Raji (cell line): ENCODE measurements around the gene SLC22A2.

Experiments
- POLR2A ChIP-seq: IDR thresholded peaks from 2 replicates; pipeline ENCODE4 v1.6.1; 2011; ENCODE audit warnings: low read depth, low read length, control low read depth; ENCODE audit not compliant: insufficient read depth

Gene SLC22A2

DNA sequence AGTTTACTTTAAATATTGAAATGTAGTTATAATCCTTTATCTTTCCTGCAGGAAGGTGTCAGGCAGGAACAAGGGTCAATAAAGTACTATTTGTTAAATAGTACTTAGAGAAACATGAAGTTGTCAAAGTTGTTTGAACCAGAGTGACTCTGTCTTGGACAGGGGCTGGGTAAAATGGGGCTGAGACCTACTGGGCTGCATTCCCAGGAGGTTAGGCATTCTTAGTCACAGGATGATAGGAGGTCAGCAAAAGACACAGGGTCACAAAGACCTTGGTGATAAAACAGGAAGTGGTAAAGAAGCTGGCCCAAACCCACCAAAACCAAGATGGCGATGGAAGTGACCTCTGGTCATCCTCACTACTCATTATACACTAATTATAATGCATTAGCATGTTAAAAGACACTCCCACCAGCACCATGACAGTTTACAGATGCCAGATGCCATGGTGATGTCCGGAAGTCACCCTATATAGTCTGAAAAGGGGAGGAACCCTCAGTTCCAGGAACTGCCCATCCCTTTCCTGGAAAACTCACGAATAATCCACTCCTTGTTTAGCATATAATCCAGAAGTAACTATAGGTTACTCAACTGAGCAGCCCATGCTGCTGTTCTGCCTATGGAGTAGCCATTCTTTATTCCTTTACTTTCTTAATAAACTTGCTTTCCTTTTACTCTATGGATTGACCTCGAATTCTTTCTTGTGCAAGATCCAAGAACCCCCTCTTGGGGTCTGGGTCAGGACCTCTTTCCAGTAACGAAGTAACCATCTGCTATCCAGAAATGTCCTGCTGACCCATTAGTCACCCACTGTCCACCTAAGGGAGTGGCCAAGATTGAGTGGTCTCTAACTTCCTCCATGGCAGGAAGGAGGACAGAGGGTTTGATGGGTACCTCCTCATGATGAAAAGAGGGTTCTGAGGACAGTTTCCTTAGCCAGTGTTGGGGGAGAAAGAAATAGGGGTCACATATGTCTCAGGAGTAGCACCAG, 19.6 kb downstream of the SLC22A2 start:
- TF ChIP-seq POLR2A, result no peak

DNA sequence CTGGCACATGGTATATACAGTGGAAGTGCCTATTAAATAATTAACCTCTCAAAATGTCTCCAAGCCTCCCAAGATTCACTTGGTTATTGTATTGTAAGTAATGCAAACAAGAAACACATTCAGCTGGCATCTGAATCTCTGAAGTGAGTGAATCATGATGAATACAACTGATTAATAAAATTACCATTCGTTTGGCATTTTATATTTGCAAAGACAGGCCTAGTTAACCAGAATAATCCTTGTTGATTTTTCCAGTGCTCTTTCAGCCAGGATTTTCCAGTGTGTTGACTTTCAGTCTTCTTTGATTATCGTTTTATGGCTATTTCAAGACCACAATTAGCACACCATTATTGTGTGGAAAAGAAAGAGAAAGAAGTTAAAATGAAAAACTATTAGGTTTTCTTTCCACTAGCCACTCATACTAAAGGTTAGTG, 20.3 kb downstream of the SLC22A2 start:
- no peak for TF ChIP-seq POLR2A

DNA sequence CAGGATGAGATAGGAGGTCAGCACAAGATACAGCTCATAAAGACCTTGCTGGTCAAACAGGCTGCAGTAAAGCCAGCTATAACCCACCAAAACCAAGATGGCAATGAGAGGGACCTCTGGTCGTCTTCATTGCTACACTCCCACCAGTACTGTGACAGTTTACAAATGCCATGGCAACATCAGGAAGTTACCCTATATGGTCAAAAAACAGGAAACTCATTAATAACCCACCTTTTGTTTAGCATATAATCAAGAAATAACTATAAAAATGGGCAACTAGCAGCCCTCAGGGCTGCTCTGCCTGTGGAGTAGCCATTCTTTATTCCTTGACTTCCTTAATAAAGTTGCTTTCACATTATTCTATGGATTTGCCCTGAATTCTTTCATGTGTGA, 30.9 kb downstream of the SLC22A2 start:
- no peak for TF ChIP-seq POLR2A

DNA sequence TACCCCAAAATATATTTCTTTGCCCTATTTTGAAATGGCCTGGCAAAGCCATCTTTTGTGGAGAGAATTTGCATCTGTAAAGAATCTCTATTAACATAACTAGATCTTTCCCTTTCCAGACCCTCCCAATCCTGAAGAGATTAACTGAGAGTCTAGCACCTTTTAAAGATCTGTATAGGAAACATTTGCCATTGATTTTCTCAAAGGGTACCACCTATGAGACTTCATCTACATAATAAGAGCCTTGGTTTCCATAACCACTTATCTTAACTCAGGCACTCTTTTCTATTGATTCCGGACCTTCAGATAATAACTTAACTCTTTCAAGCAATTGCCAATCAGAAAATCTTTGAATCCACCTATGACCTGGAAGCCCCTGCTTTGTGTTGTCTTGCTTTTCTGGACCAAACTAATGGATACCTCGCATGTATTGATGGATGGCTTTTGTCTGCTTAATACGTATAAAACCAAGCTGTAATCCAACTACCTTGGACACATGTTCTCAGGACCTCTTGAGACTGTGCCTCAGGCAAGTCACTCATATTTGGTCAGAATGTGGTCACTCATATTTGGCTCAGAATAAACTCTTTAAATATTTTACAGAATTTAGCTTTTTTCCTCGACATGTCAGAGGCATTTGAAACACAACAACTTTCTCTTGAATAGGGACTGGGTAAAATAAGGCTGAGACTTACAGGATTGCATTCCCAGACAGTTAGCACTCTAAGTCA, 31.4 kb downstream of the SLC22A2 start:
- TF ChIP-seq POLR2A, result no peak

DNA sequence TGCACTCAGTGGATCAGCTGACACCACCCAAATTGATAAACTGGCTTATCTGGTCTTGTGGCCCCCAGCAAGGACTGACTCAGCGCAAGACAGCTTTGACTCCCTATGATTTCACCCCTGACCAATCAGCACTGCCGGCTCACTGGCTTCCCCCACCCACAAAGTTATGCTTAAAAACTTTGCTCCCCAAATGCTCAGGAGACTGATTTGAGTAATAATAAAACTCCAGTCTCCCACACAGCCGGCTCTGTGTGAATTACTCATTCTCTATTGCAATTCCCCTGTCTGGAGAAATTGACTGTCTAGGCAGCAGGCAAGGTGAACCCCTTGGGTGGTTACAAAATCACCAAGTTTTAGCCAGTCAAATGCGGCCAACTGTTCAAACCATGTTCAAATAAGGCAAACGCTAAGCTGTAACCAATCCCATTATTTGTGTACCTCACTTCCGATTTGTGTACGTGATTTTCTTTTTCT, 32.5 kb downstream of the SLC22A2 start:
- no peak for TF ChIP-seq POLR2A

DNA sequence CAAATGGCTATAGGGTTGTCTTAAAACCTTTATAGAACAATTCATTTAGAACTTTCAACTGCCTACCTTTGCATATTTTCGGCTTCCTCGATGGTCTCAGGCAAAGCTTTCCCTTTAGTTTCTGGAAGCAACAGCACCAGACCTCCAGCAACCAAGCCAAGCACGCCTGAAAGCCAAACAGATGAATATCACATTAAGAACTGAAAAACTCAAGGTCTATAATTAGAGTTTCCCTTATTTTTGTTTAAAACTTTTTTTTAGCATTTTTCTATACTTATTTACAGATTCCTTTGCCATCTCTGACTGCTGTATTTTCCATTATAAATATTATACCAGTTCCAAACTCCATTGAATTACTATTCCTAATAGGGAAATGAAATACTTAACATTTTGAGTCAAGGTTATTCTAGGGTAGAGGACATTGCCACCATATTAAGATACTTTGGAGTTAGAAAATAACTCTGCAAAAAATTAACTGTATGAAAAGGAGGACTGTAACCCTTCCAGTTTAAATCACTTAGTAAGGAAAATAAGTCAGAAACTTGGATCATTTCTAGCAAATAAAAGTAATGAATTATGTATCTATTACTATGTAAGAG, 33.9 kb downstream of the SLC22A2 start:
- TF ChIP-seq POLR2A, result no peak

DNA sequence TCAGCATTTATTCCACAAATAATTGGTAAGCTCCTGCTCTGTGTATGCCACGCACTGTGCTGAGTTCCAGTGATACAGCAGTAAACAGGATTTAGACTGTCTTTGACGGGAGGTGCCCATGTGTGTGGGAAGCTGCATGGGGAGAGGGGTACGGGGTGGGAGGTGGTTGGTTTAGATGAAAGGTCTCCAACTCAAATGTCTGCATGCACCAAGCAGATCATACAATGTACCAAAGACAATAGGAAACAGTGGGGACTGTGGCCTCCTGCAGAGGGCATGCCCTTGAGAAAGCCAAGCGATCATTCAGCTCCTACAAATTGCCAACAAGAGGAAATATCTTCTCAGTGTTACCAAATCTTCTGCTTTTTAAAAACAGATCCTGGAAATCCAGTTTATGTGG, 36.1 kb downstream of the SLC22A2 start:
- TF ChIP-seq POLR2A, result no peak

DNA sequence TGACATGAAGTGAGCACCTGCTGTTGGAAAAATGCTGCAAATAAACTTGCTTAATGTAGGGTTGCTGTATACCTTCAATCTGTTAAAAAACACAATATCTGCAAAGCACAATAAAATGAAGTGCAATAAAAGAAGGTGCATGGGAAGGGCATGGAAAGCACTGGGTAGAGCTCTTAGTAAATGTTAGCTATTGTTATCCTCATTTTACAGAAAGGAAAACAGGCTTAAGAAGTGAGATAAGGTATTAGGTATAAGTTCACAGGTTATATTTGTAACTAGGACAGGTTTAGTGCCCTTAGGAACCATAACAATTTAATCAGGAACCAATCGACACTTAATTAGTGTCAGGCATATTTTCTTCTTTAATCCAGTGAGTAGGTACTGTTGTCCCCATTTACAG, 36.7 kb downstream of the SLC22A2 start:
- no peak for TF ChIP-seq POLR2A

DNA sequence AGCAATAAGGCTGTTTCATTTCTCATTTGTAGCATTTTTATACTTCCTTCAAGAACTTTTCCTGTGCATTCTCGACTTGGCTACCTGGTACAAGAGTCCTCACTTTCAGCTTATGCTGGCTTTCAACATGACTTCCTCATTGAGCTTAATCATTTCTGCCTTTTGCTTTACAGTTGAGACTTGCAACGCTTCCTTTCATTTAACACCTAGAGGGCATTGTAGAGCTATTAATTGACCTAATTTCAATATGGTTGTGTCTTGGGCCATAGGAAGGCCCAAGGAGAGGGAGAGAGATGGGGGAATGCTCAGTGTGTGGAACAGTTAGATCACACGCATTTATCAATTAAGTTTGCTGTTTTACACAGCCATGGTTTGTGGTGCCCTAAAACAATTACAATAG, 37.2 kb downstream of the SLC22A2 start:
- TF ChIP-seq POLR2A, result no peak

DNA sequence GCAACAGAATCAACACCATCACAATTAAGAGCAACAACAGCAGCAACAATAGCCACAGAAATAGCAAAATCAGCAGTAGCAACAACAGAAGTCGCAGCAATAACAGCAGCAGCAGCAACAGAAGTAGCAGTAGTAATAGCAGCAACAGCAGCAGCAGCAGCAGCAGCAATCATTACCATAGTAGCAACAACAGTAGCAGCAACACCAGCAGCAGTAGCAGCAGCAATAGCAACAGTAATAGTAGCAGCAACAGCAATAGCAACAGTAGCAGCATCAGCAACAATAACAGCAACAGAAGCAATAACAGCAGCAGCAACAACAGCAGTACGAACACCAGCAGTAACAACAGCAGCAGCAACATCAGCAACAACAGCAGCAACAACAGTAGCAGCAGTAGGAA, 39.8 kb downstream of the SLC22A2 start:
- TF ChIP-seq POLR2A, result no peak

DNA sequence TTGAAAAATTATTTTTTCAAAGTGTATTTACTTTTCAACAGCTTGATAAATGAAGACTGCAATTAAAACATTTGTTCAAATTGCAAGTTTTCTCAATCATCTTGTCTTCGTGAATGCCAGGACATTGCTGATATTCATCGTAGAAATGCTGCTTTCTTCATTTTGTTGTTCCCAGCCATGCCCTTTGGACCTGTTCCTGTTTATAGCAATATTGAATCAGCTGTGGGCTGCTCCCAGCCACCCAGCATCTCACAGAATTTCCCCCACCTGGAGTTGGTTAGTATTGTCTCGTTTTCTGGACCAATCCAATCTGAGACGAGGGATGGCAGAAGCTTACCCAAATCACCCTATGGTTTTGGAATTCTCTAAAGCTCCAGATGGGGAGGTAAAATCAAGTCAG, 40.8 kb downstream of the SLC22A2 start:
- TF ChIP-seq POLR2A, result no peak

DNA sequence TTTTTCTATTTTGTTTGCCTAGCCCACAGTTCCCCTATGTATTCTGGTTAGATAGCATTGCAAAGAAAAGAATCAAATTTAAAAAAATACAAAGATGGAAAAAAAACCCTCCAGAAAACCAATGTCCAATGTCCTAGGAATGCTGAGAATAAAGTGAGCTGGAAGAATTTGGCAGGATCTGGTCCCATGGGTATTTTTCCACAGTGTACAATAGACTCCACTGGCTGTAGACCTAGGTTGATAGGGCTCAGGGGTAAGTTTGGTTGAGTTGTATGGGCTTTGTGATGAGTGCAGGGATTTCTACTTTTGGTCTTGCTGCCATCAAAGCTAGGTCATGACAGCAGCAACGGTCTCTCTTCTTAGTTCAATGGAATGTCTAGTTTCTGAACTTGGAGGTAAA, 41.5 kb downstream of the SLC22A2 start:
- no peak for TF ChIP-seq POLR2A

DNA sequence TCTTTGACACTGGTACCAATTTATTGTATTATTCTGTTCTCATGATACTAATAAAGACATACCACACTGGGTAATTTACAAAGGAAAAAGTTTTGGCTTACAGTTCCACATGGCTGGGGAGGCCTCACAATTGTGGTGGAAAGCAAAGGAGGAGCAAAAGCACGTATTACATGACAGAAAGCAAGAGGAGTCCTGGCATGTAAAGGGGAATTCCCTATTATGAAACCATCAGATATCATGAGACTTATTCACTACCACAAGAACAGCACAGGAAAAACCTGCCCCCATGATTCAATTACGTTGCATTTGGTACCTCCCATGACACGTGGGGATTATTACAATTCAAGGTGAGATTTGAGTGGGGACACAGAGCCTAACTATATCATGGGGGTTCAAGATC, 43.4 kb downstream of the SLC22A2 start:
- no peak for TF ChIP-seq POLR2A

DNA sequence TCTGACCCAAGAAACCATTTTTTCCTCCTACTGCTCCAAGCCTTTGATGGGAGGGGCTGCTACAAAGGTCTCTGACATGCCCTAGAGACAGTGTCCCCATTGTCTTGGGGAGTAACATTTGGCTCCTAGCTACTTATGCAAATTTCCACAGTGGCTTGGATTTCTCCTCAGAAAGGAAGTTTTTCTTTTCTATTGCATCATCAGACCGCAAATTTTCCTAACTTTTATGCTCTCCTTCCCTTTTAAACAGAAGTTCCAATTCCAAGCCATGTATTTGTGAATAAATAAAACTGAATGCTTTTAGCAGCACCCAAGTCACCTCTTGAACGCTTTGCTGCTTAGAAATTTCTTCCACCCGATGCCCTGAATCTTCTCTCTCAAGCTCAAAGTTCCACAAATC, 51.0 kb downstream of the SLC22A2 start:
- TF ChIP-seq POLR2A, result no peak

DNA sequence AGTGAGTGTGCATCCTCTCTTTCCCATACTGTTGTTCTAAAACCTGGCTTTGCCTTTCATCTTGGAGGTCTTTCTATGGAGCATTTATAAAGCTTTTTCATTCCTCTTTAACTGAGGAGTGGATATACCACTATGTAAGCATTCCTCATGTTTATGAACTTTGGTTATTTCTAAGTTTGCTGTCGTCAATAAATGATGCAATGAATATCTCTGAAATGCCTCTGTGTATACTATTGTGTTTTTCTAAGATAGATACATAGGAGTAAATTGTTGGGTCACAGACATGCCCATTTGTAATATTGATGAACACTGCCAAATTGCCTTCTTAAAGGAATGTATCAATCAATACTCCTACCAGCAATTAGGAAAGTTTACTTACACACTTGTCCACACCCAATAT, 53.9 kb downstream of the SLC22A2 start:
- no peak for TF ChIP-seq POLR2A

DNA sequence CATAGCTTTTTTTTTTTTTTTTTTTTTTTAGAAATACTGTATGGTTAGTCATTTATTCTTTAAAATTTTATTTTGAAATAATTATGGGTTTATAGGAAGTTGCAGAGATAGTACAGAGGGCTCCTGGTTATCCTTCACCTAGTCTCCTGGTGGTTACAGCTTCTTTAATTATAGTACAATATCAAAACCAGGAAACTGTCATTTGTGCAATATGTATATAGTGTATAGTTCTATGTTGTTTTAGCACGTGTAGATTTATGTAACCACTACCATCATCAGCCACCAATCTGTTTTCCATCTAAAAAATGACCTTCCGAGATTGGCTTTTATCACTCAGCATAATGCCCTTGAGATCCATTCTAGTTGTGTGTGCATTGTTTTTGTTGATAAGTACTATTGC, 54.7 kb downstream of the SLC22A2 start:
- no peak for TF ChIP-seq POLR2A
